Measurements from ENCODE around the gene ZFPL1.

DNA sequence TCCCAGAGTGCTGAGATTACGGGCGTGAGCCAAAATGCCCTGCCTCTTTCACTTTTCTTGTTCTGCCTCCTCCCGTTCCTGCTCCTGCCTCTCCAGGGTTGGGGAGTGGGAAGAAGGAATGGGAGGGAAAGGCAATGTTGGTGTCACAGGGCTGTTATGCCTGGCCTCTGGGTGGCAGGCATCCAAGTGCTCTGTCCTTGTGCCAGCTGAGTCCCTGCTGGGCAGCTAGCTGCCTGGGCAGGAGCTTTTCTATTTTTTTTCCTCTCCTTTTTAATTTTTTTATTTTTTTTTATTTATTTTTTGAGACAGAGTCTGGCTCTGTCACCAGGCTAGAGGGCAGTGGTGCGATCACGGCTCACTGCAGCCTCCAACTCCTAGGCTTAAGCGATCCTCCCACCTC is 47.1 kb upstream of the ZFPL1 start:
- TF ChIP-seq JUNB (IDR thresholded peaks at IDR 0.05) = no peak
- TF ChIP-seq RFX5 (IDR thresholded peaks at IDR 0.05; ENCODE audit: low read depth, low read length) = no peak
- no peak for TF ChIP-seq HCFC1 (IDR thresholded peaks at IDR 0.05; ENCODE audit: low read length)
- TF ChIP-seq POLR2A (IDR thresholded peaks at IDR 0.05; ENCODE audit: low read depth, low read length) = no peak
- TF ChIP-seq NR2F1 (conservative IDR thresholded peaks at IDR 0.05) = no peak
- TF ChIP-seq NFXL1 (IDR thresholded peaks at IDR 0.05; ENCODE audit: borderline replicate concordance) = no peak
- TF ChIP-seq, protein P1, sequence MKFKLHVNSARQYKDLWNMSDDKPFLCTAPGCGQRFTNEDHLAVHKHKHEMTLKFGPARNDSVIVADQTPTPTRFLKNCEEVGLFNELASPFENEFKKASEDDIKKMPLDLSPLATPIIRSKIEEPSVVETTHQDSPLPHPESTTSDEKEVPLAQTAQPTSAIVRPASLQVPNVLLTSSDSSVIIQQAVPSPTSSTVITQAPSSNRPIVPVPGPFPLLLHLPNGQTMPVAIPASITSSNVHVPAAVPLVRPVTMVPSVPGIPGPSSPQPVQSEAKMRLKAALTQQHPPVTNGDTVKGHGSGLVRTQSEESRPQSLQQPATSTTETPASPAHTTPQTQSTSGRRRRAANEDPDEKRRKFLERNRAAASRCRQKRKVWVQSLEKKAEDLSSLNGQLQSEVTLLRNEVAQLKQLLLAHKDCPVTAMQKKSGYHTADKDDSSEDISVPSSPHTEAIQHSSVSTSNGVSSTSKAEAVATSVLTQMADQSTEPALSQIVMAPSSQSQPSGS (IDR thresholded peaks at IDR 0.05; ENCODE audit: low read length) = no peak
- TF ChIP-seq, protein P2, sequence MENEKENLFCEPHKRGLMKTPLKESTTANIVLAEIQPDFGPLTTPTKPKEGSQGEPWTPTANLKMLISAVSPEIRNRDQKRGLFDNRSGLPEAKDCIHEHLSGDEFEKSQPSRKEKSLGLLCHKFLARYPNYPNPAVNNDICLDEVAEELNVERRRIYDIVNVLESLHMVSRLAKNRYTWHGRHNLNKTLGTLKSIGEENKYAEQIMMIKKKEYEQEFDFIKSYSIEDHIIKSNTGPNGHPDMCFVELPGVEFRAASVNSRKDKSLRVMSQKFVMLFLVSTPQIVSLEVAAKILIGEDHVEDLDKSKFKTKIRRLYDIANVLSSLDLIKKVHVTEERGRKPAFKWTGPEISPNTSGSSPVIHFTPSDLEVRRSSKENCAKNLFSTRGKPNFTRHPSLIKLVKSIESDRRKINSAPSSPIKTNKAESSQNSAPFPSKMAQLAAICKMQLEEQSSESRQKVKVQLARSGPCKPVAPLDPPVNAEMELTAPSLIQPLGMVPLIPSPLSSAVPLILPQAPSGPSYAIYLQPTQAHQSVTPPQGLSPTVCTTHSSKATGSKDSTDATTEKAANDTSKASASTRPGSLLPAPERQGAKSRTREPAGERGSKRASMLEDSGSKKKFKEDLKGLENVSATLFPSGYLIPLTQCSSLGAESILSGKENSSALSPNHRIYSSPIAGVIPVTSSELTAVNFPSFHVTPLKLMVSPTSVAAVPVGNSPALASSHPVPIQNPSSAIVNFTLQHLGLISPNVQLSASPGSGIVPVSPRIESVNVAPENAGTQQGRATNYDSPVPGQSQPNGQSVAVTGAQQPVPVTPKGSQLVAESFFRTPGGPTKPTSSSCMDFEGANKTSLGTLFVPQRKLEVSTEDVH (IDR thresholded peaks at IDR 0.05; ENCODE audit: low read depth, partially characterized antibody) = no peak

Measured in GM12878 (cell line).